Spleen (tissue), 7 donors: ENCODE measurements around the gene QPRT.

Experiments
- POLR2AphosphoS5 ChIP-seq, 3 donors: sonication (generic); formaldehyde crosslinking; IDR thresholded peaks; one replicate each; pipeline ENCODE4 v1.5.1; 2017; ENCODE audit warnings: antibody characterized with exemption in 3 of 3
- TF ChIP-seq, protein P1 (sequence below), 11 experiments: fragments of 200-600 bp in 7 of 11; fragments of 450-650 bp in 4 of 11; sonication (generic) in 4 of 11; IDR thresholded peaks in 8 of 11; conservative IDR thresholded peaks in 3 of 11; 1 replicate in 7 of 11; 2 replicates in 4 of 11; pipeline versions ENCODE4 v1.4.0 to v1.8.0; 2016 to 2021; ENCODE audit warnings: antibody characterized with exemption in 11 of 11, inconsistent platforms in 4 of 11, mild to moderate bottlenecking in 1 of 11
- donor health status: DM: no; HTN: no; CAD: no; lungs with moderate emphysema.
- donor health status: DM: no; HTN: no; CAD: no.
- donor health status: DM: no; HTN: no; CAD: no.

DNA sequence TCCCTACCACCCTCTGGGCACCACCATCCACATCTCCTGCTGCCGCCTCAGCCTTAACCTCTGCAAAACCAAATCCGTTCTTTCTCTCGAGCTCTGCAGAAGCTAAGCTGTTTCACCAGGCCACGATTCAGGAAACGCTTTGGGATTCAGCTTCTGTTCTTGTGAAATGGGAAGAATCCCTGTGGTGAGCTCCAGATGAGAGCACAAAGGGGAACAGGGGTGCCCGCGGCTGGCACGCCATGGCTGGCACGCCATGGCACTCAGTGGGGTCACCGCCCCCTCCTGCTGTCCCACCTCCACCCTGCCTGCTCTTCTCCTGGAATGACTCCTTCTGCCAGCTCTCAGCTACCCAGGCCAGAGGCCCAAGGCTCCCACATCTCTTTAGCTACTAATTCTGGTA, 5.7 kb downstream of the QPRT start:
- TF ChIP-seq, protein P1, sequence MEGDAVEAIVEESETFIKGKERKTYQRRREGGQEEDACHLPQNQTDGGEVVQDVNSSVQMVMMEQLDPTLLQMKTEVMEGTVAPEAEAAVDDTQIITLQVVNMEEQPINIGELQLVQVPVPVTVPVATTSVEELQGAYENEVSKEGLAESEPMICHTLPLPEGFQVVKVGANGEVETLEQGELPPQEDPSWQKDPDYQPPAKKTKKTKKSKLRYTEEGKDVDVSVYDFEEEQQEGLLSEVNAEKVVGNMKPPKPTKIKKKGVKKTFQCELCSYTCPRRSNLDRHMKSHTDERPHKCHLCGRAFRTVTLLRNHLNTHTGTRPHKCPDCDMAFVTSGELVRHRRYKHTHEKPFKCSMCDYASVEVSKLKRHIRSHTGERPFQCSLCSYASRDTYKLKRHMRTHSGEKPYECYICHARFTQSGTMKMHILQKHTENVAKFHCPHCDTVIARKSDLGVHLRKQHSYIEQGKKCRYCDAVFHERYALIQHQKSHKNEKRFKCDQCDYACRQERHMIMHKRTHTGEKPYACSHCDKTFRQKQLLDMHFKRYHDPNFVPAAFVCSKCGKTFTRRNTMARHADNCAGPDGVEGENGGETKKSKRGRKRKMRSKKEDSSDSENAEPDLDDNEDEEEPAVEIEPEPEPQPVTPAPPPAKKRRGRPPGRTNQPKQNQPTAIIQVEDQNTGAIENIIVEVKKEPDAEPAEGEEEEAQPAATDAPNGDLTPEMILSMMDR (IDR thresholded peaks at IDR 0.05 in 8 of 11, conservative IDR thresholded peaks at IDR 0.05 in 3 of 11) = no peak
- TF ChIP-seq POLR2AphosphoS5 (IDR thresholded peaks at IDR 0.05) = no peak
